GM19025 (cell line): ENCODE measurements around the gene REXO4.
A peak's percentile ranks its signal among the peaks of the same experiment; 100 is the strongest.

Experiments
- ATAC-seq: cut with Tn5 transposase; IDR thresholded peaks from one replicate; pipeline ENCODE4 v1.9.1; 2021; ENCODE audit warnings: mild to moderate bottlenecking, low read depth, moderate library complexity; ENCODE audit not compliant: unreplicated experiment

The REXO4 gene

DNA sequence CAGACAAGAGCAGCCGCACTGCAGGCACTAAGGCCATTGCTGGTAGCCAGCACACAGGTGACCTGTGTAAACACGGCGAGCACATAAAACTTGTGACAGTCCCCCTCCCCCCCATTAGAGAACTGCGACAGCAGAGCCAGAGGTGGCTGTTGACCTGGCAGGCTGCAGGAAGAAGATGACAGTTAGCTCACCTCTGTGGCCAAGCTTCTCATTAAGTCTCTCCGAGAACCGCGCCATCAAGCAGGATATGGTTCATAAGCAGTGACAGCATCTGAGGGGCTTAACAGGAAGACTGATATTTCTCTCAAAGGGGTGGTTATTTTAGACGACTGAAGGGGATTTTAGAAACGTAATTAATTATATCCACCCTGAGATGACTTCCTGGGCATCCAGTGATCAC lies 47.1 kb downstream of the REXO4 start:
- no peak for ATAC-seq

- no peak for ATAC-seq
These were observed 47.9 kb downstream of the REXO4 start for GRCh38 chr9:133369933-133370332.

GRCh38 chr9:133369422-133369821 lies 48.4 kb downstream of the REXO4 start:
- no peak for ATAC-seq

DNA sequence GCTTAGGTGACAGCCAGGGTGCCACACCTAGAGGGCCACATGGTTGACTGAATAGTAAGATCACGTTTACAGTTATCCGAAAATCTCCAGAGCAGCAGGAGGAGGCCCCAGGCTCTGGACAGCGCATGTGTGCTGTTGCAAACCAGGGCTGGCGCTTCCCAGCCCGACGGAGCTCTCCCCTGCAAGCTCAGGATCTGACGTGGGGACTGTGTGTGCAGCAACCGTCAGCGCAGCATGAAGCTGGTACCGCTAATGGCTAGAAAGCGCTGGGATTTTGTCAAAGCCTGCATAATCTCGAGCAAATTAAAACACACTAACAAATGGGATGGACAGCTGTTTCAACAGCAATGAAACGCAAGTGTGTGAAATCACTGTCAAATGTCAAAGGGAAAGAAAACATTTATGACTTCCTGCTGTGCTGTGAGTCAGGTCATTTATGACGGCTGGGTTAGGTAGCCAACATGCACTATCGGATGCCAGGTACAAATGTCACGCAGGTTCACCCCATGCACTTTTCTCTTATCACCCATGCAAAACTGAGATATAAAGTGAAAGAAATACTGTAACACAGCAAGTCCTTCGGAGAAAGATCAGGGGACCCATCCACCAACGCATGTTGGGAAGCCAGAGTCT lies 49.4 kb downstream of the REXO4 start:
- no peak for ATAC-seq

DNA sequence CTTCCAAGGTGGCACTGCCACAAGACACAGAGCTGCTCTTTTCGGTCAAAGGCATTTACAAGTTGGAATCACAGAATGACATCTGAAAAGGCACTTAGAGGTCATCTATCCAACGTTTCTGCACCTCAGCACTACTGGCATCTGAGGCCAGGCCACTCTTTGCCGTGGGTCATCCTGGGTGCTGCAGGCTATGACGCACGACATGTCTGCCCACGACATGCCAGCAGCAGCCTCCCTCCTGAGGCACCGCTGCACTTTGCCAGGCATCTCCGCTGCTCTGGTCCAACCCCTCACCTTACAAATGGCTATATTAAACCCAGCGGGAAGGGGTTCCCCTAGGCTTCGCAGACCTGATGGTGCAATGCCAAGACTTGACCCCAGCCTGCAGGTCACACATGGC lies 50.0 kb downstream of the REXO4 start:
- ATAC-seq = no peak

- no peak for ATAC-seq
These were observed 50.6 kb downstream of the REXO4 start for GRCh38 chr9:133367221-133367620.

DNA sequence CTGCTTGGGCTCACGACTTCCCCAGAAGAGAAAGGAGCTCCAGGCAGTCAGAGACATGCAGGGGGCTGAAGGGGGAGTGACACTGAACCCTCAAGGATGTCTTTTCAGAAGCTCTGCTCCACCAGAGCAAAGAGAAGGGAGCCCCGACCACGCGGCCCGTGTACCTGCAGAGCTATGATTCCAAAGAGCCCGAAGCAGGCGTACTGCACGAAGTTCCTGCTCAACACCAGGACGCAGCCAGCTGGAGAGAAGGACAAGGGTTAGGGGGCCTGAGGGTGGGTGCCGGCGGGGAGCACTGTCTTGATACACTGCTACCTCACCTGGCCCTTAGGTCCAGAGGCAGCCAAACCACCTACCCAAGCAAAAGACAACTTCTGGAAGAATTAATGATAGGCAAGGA lies 51.4 kb downstream of the REXO4 start:
- no peak for ATAC-seq

DNA sequence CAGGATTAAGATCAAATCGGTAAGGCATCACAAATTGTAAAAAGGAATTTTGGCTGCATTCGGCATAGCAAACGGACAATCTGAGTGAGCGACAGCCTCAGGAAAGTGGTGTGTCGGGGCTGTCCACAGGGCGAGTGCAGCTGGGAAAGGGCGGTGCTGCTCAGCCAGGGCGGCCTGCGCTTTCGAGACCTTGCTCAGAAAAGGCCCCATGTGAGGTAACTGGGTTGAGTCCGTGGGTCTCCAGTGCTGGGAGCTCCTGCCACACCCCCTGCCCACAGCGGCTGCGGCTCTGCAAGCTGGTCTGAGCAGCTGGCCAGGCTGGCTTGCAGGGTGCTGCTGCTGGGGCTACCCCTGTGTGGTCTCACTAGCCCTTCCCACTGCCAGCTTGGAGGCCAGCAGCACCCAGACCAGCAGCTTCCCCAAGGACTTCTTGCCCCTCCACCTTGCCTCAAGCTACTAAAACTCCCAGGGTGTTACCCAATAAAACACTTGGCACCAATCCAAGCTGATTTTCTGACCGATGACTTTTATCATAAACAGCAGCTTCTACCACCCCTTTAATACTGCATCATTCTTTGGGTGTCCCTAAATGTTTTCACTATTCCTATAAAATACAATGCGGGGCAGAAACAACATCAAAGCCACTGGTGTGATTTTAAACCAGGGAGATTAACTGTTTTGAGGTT lies 55.3 kb downstream of the REXO4 start:
- ATAC-seq = no peak

GRCh38 chr9:133361507-133362092 lies 56.2 kb downstream of the REXO4 start:
- ATAC-seq = no peak

- ATAC-seq = no peak
These were observed 57.1 kb downstream of the REXO4 start for GRCh38 chr9:133360400-133361393.

DNA sequence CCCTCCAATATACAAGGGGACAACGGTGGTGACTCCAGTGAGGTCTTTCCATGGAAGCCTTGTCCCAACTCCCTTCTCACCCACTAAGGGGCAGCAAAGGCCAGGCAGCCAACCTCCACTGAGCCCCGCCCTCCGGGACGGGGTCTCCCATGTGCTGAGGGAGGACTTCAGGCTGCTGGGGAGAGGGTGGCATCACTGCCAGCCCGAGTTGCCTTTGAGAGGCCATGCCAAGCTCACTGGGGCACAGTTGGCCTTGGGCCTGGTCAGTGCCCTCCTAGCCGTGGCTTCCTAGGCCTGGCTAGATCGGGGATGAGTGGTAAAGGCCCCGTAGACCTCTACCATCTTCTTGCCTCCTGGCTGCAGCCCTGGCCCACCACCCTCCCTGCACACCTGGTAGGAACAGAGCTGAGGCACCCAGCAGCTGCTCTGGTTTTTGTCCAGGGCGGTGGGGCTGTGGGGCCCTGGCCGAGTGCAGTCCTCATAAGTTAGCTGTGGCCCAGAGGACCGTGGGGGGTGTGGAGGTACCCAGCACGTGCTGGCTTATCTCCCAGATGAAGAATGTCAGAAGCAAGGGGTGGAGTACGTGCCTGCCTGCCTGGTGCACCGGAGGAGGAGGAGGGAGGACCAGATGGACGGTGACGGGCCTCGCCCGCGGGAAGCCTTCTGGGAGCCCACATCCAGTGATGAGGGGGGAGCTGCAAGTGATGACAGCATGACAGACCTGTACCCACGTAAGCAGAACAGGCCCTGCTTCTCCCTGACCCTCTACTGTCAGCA lies 58.2 kb downstream of the REXO4 start:
- no peak for ATAC-seq

GRCh38 chr9:133357656-133358055 lies 60.2 kb downstream of the REXO4 start:
- no peak for ATAC-seq

DNA sequence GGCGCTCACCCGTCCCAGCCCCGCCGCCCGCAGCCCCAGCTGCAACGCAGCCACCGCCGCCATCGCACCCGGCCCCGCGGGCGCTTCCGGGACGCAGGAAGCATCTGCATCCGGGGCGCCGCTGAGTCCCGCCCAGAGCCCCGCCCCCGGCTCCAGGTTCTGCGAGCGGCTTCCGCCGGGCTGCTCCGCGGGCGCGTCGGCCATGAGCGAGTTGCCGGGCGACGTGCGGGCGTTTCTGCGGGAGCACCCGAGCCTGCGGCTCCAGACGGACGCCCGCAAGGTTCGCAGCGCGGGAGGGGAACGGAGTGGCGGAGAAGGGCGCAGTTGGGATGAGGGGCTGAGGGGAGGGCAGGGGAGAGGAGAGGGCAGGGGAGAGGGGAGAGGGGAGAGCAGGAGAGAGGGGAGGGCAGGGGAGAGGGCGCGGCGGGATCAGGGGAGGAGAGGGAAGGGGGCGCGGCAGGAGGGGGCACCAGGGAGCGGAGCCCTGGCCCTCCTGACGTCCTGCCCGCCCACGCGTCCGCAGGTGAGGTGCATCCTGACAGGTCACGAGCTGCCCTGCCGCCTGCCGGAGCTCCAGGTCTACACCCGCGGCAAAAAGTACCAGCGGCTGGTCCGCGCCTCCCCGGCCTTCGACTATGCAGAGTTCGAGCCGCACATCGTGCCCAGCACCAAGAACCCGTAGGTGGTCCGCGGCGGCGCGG lies 61.3 kb downstream of the REXO4 start, which contains the start of the genes SURF1 and SURF2:
TSS of gene SURF1 (minus strand) at position 97 of the 701 bp plus-strand sequence. CDS start at position 63, 34 bp downstream.
TSS of gene SURF2 (plus strand) at position 160 of the 701 bp plus-strand sequence. CDS start at position 203, 43 bp downstream.
- peak; percentile 75 for ATAC-seq
